Stimulated activated naive CD4-positive, alpha-beta T cell (primary cell): ENCODE measurements around the gene SEMA6B.

ENCODE experiments used
- DNase-seq, 6 experiments: peaks; one replicate each; lab custom pipeline; 2025; lab: John Stamatoyannopoulos, UW

Gene SEMA6B

DNA sequence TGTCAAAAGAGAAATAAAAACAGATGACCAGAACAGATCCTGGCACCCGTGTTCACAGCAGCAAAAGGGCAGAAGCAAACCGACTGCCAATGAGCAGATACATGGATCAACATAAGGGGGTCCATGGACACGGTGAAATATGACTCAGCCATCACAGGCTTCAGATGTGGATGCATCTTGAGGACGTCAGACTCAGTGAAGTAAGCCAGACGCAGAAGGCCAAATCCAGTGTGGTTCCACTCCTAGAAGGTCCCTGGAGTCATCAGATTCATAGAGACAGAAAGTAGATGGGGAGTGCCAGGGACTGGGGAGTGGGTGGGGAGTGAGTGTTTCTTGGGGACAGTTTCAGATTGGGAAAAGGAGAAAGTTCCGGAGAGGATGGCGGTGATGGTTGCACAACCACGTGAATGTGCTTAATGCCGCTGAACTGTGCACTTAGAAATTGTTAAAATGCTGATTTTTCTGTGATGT is 28.8 kb upstream of the SEMA6B start:
- DNase-seq: no peak

DNA sequence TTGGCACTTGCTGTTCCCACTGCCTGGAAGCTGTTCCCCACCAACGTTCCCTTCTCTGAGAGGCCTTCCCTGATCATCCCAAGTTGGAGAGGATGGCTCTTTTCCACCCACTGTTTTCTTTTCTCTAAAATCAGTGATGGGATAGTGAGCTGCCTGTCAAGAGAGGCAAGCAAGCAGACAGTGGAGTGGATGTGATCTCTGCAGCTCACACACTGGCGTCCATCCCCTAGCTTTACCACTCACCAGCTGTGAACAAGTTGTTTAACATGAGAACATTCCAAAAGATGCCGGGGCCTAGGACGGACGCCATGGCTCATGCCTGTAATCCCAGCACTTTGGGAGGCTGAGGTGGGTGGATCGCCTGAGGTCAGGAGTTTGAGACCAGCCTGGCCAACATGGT is 28.0 kb upstream of the SEMA6B start:
- no peak for DNase-seq

DNA sequence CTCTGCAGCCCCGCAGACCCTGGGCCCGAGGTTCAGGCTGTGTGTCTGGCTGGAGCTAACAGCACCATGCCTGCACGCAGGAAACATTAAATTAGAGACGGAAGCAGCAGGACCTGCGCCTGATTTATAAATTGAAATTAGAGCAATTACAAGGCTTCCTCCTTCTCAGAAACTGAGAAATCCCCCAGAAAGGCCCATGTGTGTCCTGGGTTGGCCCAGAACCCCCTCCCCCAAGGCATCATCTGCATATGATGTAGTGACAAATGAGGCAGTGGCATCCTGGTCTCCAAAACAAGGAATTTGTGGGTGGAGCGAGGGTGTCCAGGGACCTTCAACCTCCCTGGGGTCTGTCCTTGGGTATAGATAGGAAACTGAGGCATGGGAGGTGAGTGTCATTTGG is 27.2 kb upstream of the SEMA6B start:
- no peak for DNase-seq

DNA sequence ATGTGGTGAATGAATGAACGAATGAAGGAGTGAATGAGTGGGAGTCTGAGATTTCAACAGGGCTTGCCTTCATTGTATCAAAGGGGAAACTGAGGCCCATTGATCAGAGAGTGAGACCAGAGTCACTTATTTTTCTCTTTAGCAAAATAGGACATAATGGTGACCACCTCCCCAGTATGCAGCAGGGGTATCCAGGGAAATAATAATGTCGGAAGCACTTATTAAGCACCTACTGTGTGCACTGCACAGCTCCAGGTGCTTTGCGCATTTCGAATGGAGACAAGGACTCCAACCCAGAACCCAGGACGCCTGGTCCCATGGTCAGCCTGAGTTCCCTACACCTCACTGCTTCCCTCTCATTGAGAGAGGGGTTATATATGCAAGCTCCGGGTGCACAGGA is 26.8 kb upstream of the SEMA6B start:
- DNase-seq: no peak

DNA sequence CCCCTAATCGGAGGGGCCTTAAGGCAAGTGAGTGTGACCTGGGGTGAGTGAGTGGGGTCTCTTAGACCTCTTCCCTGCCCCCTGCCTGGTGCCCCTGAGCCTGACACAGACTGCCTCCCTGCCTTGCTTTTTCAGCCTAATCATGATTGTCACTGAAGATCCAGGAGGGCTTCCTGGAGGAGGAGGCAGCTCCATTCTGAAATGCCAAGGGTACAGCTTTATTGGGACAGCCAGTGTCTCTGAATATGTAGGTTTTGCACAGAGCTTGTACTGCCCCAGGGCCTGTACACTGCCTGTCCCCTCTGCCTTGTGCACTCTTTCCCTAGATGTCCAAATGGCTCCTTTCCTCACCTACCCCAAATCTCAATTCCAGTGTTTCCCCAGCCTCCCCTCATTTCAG is 26.1 kb upstream of the SEMA6B start:
- DNase-seq: no peak

DNA sequence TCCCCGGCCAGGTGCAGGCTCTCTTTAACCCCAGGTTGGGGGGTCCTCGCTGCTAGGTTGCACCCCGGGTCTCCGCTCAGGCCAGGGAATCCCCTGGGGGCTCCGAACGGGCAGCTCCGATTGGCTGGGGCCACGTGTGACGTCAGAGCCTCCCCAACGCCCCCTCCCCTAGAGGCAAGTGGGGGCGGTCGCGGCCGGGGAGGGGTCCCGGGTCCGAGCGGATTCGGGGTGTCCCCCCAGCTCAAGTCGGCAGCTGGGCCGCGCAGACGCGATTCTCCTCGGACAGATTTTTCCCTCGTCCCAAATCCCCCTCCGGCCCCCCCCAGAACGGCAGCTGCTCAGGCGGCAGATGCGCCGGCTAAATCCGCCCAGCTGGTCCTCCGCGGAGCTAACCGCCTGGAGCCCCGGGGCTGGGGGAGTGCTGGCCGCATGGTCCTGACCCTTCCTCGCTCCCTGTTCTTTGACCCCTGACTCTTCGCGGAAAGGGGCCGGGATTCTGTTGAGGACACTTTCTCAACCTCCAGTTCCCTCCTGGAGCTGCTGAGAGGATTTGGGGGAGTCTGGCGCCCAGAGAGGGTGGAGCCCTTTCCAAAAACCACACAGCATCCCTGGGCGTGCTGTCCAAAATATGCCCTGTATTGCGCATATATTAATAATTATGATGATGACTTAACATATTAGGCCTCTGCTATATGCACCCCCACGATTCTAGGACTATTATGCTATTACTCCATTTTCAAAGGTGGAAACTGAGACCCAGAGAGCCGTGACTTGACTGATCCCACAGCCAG is 25.4 kb upstream of the SEMA6B start:
- DNase-seq: no peak

DNA sequence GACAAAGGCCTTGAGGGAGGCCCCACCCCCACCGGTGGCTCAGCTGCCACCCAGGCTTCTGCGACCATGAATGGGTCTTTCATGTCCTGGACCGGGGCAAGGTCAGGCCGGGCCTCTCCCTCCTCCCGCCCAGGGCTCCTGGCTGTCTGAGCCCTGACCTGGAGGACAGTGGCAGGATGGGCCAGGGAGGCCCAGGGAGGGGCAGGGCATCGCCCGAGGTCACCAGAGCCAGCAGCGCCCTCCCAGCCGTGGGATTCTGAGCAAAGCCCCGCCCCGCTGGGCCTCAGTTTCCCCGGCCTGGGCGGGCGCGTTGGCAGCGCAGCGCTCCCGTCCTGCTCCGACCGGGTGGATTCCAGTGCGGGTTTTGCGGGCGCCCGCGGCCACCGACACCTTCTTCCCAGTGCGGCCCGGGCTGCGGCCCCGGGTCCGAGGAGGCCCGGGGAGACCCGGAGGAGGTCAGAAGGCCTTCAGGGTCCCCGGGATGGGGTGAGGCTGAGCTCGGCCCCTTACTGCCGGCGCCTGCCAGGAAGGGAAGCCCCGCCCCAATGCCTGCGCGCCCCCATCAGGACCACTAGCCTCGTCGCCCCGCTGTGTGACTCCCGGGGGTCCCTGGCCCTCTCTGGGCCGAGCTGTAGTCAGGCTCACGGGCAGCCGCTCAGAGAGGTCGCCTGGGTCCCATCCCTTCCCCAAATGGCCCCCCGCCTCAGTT is 24.6 kb upstream of the SEMA6B start:
- DNase-seq: peak in 1 of 6 experiments; percentile 11

DNA sequence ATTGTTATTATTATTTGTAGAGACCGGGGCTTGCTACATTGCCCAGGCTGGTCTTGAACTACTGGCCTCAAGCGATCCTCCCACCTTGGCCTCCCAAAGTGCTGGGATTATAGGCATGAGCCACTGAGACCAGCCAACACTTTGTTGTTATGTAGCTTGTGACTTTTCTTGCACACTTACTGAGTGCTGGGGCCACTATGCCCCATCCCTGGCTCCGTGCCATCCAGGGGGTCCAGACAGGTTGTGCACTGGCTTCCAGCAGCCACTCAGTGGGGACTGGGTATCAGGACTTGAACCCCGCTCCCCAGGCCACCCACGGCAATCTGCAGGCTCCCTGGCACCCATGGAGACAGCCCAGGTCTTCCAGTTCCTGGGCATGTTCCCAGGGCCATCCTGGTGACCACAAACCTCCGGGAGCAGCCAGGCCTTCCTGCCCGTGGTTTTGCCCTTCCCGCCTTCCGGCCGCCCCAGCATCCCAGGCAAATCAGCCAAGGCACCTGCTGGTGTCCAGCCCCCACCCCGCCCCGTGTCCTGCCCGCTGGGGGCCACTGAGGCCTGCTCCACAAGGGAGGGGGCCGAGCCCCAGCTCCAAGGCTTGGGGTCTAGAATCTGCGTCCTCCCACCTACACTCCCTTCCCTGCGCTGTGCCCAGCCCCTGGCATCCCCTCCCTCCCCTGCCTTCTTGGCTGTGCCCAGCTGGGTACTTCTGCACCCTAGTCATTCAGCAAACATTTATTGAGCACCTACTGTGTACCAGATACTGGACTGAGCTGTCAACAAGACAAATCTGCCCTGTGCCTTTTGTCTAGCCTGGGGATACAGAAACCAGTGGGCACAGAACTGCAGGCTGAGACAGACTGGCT is 23.7 kb upstream of the SEMA6B start:
- no peak for DNase-seq

DNA sequence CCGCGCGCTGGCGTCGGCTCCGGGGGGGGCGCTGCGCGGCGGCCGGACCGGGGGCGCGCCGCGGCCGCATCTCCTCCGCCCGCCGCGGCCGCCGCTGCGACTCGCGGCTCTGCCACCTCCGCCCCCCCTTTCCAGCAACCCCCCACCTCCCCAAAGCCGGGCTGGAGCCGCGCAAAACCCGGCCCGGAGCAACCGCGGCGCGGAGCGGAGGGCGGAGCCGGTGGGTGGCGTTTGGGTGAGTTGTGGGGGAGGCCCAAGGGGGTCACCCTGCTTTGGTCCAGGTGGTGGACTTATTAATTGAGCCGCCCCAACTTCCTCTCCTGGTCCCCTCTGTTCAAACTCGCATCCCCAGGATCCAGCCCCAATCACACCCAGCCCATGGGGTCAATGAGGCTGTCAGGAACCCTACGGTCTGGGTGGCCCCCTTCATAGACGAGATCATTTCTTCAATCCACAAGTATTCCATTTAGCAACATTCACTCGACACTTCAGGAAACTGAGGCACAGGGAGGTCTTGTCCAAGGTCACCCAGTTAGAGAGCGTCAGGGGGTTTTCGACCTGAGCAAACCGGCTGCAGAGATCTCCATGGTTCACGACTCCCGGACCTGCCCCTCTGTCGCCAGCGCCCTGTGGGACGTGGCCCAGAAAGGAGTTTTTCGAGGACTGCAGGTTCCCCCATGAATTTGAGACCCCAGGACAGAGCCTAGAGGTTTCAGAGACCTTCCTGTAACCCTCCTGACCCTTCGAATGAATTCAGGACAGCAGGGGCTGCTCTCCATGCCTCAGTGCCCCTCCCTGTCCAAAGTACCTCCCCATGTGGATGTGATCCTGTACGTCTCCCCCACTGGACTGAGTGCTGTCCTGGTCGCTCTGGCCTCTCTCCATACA is 22.4 kb upstream of the SEMA6B start:
- DNase-seq: no peak

DNA sequence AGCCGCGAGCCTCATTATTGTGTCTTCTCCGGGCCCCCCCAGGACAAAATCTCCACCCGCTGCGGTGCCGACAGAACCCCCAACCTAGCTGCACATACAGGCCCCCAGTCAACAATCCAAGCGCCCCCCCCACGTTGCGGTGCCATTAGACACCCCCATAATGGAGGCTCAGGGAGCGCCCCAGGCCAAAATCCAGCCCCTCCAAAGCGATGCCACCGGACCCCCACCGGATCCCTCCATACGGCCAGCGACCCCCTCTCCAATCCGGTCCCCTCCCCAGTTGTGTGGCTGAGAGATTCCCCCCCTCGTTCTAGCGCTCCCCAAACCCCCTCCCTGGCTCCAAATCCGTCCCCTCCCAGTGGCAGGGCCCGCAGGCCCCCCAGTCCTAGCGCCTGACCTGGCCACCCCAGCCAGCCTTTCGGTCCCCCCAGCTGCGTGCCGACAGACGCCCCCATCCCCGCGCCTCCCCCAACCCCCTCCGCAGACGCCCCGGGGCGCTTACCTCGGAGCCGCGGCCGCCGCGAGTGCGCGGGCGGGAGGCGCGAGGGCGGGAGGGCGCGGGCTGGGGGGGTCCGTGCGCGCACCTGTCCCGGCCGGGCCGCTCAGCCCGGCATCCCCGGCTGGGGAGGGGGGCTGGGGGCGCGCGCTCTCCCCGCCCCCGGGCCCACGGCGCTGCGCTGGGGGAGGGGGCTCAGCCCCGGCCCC is 21.6 kb upstream of the SEMA6B start:
- DNase-seq: no peak

DNA sequence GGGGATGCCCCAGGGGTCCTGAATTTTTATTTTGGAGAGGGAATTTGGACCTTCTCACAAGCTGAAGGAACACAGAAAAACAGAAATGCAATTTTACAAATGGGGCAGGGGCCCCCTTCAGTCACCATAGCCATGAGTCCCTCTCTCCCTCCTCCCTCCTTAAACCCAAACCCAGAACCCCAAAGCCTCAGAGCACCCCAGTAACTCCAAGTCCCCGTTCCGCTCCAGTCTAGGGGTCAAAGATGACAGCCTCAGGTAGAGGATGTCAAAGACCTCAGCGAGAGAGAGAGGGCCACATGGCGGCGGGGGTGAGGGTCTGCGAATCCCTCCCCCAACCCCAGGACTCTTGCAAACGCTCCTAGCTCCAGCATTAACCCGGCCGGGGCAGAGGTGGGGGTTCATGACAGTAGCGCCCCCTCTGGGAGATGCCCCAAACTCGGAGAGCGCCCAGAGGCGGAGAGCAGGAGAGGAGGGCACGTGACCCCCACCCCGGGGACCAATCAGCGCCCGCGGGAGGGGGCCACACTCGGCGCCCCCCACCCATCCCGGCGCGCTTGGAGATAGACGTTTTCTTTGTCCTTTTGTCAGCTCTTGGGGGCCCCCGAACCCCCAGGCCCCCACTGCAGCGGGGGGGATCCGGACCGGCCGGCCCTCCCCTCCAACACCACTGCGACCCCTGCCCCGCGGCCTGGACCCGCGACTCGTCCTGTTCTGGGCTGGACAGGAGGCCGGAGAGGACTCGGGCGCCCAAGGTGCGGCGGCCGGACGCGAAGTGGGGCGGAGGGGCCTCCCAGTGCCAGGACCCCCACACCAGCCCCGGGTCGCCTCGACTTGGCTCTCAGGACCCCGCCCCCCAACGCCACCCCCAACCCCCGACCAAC is 20.8 kb upstream of the SEMA6B start:
- DNase-seq: no peak

DNA sequence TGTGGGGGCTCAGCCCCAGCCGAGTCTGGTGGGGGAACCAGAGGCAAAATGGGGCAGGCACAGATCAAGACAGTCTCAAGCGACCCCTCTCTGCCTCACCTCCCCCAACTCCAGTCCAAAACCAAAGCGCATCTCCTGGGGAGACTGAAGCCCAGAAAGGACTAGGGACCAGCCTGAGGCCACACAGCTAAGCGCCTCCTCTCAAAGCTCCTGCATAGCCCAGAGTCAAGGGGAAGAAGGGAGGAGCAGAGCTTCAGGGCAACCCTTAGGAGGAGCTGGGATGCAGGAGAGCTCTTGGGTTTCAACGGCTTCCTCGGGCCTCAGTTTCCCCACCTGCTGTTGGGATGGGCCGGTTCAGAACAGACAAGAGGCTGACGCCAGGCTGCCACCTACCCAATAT is 19.9 kb upstream of the SEMA6B start:
- no peak for DNase-seq

DNA sequence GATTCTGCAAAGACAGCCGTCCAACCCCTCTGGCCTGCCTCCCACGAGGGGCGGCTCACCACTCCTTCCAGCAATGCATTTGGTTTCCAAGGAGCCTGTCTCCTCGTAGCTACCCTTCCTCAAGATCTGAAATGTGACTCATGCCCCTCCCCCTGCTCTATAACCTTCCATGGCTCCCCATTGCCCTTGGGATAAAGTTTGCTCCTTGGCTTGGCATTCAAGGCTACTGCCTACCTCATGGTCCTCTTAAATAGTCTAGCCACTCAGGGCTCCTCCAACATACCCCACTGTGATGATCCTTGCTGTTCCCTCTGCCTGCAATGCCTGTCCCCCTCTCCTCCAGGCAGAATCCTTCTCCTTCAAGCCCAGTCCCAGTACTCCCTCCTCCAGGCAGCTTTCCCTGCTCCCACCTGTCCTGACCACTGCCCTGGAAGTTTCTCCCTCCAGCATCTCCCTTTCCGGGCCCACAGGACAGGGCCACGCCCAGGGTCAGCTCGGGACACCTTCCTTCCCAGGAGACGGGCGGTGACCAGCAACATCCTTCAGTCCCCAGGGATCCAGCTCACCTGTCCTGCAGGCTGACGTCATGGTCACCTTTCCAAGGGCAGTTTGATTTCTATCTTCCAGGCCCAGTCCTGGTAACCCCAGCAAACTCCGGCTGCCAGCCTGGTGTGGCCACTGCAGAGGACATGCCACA is 19.2 kb upstream of the SEMA6B start:
- DNase-seq: no peak

DNA sequence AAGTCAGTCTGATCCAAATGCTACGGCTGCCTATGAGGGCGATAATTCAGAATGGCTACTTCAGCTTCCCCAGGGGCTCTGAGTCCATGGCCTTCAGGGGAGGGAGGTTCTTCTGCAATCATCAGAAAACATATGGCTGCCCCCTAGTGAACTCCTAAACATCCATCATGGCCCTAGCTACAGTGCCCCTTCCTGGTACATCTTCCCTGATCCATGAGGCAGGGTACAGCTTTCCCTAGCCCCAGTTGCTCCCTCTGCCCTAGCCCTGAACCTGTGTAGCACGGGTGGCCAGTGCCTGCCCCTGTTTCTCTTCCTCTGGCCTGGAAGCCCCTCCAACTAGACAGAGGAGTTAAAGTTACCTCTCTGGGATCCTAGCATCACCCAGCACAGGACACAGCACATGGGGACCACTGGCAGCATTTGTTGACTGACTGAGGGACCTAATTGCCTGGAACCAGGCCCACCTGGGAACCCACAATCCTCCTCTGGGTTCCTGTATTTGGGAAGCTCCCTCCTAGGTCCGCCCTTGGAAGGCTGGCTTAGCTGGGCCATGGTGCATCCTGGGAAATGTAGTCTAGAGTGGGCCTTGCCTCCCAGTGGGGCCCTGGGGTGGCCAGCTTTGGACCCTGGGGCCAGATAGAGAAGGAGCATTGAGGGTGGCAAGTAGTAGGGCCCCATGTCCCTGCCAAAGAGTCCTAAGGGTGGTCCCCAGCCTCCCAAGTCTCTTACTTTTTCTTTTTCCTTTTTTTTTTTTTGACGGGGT is 17.7 kb upstream of the SEMA6B start:
- no peak for DNase-seq

DNA sequence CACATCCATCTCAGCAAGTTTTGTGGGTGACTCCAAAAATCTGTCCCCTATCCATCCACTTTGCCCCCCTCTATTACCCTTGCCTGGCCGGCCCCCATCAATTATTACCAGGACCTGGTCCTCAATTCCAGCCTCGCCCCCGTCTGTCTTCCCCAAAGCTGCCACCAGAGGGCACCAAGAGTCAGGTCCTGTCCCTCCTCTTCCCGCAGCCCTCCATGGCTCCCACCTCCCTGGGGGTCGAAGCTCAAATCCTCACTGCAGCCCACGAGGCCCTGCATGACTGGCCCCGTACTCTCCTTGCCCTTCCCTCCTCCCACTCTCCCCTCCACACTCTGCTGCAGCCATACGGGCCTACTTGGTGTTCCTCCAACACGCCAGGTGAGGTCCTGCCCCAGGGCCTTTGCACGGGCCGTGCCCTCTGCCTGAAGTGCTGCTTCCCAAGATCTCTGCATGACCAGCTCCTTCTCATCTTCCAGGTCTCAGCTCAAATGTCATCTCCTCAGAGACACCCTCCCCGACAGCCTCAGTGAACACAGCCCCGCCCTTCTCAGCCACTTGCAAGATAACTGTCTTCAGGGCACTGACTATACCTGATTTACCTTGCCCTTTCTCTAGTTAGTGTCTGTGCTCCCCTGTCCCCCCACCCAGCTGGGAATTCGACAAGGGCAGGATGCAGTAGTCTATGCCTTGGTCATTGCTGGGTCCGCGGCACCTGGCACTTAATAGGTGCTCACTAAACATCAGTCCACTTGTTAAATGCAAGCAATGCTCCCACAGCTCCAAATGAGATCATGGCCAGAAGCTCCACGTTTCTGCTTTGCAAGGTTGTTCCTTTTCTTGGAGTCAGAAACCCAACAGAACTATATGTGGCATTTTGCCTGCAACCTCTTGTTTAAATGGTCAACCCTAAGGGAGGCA is 16.8 kb upstream of the SEMA6B start:
- DNase-seq: peak; percentile 6 to 62 (median 58)

DNA sequence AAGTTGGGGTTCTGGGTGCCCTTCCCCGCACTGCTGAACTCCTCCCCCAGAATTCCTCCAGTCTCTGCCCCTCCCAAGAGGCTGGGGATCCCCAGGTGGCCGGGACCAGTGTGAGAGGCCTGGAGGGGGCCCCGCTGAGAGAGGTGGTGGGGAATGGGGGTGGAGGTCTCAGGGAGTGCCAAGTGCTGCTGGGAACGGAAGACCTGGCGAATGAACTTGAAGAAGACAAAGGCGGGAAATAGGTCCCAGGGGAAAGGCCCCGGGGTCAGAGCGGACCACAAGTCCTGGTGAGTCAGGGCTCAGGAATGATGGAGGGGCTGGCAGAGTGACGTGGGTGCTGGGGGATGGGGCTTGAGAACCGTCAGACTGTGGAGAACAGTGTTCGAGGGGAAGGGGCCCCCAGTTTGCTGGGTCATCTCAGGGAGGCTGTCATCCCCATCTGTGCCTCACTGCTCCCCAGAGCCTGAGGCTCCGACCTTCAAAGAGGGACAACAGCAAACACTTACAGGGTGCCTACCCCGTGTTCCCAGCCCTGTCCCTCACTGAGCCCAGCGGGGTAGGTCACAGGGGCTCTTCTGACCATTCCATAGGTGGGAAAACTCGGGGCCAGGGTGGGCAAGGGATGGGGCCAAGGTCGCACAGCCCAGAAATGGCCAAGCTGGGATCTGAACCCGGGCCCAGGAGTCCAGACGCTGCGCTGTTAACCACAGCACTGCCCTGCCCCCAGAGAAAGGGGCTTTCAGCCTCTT is 16.0 kb upstream of the SEMA6B start:
- no peak for DNase-seq

DNA sequence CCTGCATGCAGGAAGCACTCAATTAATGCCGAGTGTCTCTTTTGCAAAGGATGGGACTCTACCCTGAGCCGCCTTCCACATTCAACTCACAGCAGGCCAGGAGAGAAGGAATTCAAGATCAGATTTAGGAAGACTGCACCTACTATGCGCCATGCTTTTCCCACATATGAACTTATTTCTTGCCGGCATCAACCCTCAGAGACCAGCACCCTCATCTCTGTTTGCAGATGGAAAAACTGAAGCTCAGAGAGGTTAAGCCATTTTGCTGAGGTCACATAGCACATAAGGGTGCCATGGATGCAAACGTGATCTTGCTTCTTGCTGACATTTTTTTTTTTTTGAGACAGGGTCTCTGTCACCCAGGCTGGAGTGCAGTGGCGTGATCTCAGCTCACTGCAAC is 14.2 kb upstream of the SEMA6B start:
- DNase-seq: no peak
